Activated naive CD4-positive, alpha-beta T cell treated with anti-CD3 and anti-CD28 coated beads, Interleukin-2, amount 10 ng/mL, durations not matched to agents 7 days and 5 days (primary cell): ENCODE measurements around the gene SUB1.
"Not testable (repeated sequence)": the region's sequence is repeated elsewhere in the genome, so short reads cannot be mapped to it uniquely, and the experiment has no call there.

Source experiments
- CTCF ChIA-PET: fragments of 350-600 bp; sonication (Branson Sonifier 250); formaldehyde crosslinking; loops from one replicate; lab custom pipeline; 2021; ENCODE audit warnings: antibody characterized with exemption; lab: Charles Lee
- DNase-seq: peaks from one replicate; pipeline ENCODE4 v3.0.0-alpha.2; 2020
- H3K27ac Mint-ChIP-seq: one replicate; pipeline ENCODE4 v1.8.0; 2021; ENCODE audit warnings: mild to moderate bottlenecking, moderate library complexity, mixed read lengths
- H3K27me3 Mint-ChIP-seq: one replicate; pipeline ENCODE4 v1.8.0; 2021; ENCODE audit warnings: mild to moderate bottlenecking, mixed read lengths
- H3K36me3 Mint-ChIP-seq: one replicate; pipeline ENCODE4 v1.8.0; 2021; ENCODE audit warnings: mixed read lengths
- H3K4me1 Mint-ChIP-seq: one replicate; pipeline ENCODE4 v1.8.0; 2021; ENCODE audit warnings: mixed read lengths
- H3K4me3 Mint-ChIP-seq: one replicate; pipeline ENCODE4 v1.8.0; 2021; ENCODE audit warnings: mild to moderate bottlenecking, moderate library complexity, mixed read lengths
- H3K9me3 Mint-ChIP-seq: one replicate; pipeline ENCODE4 v1.8.0; 2021; ENCODE audit warnings: mixed read lengths

The SUB1 gene

DNA sequence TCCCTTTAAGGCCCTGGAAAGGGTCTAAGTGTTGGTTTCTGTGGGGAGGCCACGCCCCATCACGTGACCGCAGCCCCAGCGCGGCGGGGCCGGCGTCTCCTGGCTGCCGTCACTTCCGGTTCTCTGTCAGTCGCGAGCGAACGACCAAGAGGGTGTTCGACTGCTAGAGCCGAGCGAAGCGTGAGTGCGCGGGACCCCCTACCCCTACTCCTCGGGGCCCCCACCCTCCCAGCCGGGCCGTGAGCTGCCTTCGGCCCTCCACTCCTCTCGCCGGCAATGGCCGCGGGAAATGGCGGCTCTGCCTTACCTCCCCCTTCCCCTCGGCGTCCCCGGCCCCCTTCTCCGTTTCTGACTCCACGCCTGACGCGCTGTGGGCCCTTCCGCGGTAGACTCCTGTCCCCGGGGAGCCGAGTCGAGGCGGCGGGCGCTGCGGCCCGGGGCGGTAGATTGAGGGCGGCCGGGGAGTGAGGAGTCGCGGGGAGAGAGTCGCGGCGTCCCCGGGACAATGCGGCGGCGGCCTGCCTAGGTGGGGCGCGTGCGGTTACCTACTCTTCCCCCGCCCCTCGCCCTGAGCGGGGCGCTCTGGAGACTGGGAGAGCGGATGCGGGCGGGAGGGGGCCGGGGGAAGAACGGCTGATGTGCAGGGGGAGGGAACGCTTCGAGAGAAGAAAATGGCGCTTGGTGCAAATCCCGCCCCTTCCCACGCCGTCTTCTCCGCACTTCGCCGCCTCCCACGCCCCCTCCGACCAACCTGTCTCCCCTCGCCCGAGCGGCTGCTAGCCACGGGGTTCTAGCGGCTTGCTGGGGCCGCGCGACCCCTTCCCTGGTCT is at the start of gene SUB1:
TSS of gene SUB1 (plus strand) at position 112 of the 830 bp plus-strand sequence. CDS start 2,956 bp downstream, outside the sequence.
- CTCF ChIA-PET = interaction anchor here (0.9 to 6.3 kb wide), 4 partner anchors 43 to 98 kb away, joined by 3 to 265 read pairs (median 3); no protein-coding TSS in a partner anchor
- Mint-ChIP-seq H3K27ac (peak within 1 kb of the TSS; percentile 95), H3K9me3 (no peaks in the 10 kb centered on the region), H3K4me3 (peak within 1 kb of the TSS; percentile 90), H3K27me3 (peaks cover 5% of the 10 kb centered on the region), H3K36me3 (peaks cover 22% of the 10 kb centered on the region), H3K4me1 (peaks cover 69% of the 10 kb centered on the region)
- DNase-seq = peak; percentile 95

DNA sequence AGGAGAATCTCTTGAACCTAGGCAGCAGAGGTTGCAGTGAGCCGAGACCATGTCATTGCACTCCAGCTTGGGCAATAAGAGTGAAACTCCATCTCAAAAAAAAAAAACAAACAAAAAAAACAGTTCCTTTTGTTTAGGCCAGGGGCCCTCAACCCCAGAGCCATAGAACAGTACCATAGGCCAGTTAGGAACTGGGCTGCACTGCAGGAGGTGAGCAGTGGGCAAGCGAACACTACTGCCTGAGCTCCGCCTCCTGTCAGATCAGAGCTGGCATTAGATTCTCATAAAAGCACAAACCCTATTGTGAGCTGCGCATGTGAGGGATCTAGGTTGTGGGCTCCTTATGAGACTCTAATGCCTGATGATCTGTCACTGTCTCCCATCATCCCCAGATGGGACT is 49.1 kb upstream of the SUB1 start:
- no peak overlapping the region for H3K27ac Mint-ChIP-seq
- no peaks in the 10 kb centered on the region for H3K9me3 Mint-ChIP-seq
- CTCF ChIA-PET = interaction anchor here (0.6 to 1.2 kb wide), 2 partner anchors 48 to 54 kb away, joined by 3 to 4 read pairs; no protein-coding TSS in a partner anchor
- H3K36me3 Mint-ChIP-seq = peaks cover 6% of the 10 kb centered on the region
- H3K27me3 Mint-ChIP-seq = no peaks in the 10 kb centered on the region
- DNase-seq = no peak
- peaks cover 73% of the 10 kb centered on the region for H3K4me1 Mint-ChIP-seq
- no peak overlapping the region for H3K4me3 Mint-ChIP-seq

DNA sequence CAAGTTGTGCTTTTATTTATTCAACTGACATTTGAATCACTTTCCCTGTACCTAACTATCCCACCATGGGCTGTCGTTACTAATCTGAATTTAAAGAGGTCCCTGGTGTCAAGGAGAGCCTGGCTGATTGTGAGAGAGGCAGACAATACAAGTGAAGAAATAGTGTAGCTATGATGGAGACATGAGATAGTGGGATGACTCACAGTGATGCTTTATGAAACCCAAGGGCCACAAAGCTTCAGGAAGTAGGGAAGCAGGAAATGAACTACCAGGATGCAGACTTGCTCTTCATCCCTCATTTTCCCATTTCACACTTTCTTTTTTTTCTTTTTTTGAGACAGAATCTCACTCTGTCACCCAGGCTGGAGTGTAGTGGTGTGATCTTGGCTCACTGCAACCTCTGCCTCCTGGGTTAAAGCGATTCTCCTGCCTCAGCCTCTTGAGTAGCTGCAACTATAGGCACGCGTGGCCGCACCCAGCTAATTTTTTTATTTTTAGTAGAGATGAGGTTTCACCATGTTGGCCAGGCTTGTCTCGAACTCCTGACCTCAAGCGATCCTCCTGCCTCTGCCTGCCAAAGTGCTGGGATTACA is 47.8 kb upstream of the SUB1 start:
- Mint-ChIP-seq H3K27ac (peak overlapping the region; percentile 58), H3K4me1 (peaks cover 69% of the 10 kb centered on the region)
- CTCF ChIA-PET = interaction anchor here (0.8 to 1.1 kb wide), 2 partner anchors 46 to 52 kb away, joined by 3 to 7 read pairs; no protein-coding TSS in a partner anchor
- H3K4me3 Mint-ChIP-seq, H3K36me3 Mint-ChIP-seq, DNase-seq, H3K9me3 Mint-ChIP-seq, H3K27me3 Mint-ChIP-seq: not testable (repeated sequence)

DNA sequence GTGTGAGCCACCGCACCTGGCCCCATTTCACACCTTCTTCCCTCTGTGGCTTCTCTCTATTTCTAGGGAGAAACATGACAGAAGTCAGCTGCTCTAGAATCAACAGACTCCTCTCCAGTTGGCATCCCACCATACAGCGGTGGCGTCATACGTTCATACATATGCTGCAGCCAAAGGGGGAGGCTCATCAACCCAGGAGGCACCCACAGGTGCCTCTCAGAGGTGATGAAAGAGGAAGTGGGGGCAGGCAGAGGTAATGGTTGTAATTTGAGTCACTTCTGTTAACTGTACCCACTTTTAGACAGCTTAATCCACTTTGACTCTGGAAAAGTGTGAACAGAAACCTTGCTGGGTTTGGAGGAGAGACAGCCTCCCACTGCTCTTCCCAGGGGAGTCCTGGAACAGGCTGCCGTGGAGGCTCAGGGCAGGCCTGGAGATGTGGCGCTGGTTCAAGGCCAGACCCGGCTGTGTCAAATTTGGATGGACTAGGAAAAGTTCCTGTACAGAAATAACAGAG is 47.3 kb upstream of the SUB1 start:
- H3K4me3 Mint-ChIP-seq = no peak overlapping the region
- H3K4me1 Mint-ChIP-seq = peaks cover 69% of the 10 kb centered on the region
- DNase-seq = peak; percentile 52
- H3K9me3 Mint-ChIP-seq = no peaks in the 10 kb centered on the region
- H3K36me3 Mint-ChIP-seq = peaks cover 6% of the 10 kb centered on the region
- peak overlapping the region; percentile 58 for H3K27ac Mint-ChIP-seq
- CTCF ChIA-PET = interaction anchor here (0.8 to 1.1 kb wide), 2 partner anchors 45 to 52 kb away, joined by 3 to 7 read pairs; no protein-coding TSS in a partner anchor
- no peaks in the 10 kb centered on the region for H3K27me3 Mint-ChIP-seq

DNA sequence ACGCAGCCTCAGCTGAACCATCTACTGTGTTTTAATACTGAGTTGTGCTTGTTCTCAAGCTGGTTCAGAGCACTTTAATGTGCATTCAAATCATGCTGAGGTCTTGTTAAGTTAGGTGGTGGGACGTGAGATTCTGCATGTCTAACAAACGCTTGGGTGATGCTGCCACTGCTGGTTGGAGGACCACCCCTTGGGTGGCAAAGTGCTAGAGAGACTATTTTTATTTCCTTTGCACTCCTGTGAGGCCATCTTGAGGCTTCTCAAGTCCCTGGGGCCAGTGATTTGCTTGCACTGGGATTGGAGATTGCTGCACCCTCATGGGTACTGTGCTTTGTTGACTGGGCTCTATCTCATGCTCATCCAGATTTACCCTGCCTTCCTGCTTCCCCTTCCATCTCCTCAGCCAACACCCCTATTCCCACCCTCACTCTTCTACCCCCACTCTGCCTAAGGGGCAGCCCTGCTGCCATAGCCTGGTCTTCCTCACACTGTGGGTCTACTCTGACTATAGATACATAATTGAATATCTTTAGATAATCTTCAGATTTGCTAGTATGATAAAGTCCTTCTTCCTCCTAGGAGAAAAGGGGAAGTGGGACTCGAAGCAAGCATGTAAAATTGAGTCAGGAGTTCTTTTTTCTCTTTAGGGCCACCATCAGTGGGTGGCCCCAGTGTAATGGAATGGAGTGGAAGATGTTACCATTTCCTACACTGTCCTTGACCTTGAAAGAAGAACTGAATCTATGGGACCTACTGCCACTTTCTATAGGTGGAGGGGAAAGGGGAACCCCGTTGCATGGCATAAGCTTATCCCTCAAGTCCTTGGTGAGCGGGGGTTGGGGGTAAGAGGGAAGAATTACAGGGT is 45.1 kb upstream of the SUB1 start:
- Mint-ChIP-seq H3K4me3 (no peak overlapping the region), H3K36me3 (peaks cover 4% of the 10 kb centered on the region), H3K27me3 (no peaks in the 10 kb centered on the region), H3K27ac (peak overlapping the region; percentile 20), H3K4me1 (peaks cover 57% of the 10 kb centered on the region), H3K9me3 (no peaks in the 10 kb centered on the region)
- CTCF ChIA-PET = no interaction called here
- DNase-seq = no peak

DNA sequence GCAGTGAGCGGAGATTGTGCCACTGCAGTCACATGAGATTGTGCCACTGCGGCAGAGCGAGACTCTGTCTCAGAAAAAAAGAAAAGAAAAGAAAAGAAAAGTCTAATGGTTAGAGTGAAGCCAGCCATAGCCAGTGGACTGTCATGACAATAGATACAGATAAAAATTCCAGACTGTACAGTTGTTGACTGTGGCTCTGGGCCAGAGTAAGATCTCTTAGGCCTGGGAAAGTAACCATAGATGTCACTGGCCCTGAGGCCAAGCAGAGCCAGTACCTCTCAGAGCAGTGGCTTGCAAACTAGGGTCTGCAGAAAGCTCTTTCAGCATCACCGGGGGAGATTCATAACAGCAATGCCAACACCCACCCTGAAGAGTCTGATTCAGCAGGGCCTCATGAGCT is 44.1 kb upstream of the SUB1 start:
- Mint-ChIP-seq H3K9me3 (no peaks in the 10 kb centered on the region), H3K4me3 (no peak overlapping the region), H3K27ac (no peak overlapping the region), H3K4me1 (peaks cover 49% of the 10 kb centered on the region), H3K27me3 (no peaks in the 10 kb centered on the region), H3K36me3 (peaks cover 3% of the 10 kb centered on the region)
- CTCF ChIA-PET = no interaction called here
- no peak for DNase-seq

DNA sequence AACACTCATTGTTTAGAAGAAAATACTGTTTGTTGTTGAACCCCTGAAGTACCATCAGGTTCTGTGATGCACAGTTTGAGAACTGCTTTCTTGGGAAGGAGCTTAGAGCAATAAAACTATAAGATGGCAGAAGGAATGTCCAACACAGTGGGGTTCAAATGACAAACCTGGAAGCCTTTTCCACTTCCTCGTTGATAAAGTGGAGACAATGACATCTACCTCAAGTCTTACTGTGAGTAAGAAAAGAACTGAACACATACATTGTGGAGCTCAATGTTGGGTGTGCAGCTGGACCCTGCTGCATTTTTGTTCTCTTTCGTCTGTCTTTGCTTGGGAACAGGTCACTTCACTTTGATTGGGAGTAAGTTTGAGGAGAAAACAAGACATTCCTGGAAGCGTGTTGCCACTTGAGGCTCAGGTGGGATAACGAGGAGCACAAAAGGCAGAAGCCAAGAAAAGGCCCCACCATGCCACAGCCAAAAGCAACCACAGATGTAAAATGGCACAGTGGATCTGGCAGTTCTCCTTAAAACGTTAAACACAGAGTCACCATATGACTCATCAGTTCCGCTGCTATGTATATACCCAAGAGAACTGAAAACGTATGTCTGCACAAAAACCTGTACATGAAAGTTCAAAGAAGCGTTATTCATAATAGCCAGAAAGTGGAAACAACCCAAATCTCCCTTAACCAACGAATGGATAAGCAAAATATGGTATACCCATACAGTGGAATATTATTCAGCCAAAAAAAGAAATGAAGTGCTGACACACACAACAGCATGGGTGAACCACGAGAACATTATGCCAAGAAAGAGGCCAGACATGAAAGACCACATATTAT is 42.9 kb upstream of the SUB1 start:
- H3K4me3 Mint-ChIP-seq = no peak overlapping the region
- DNase-seq = peak; percentile 41
- H3K36me3 Mint-ChIP-seq = peaks cover 3% of the 10 kb centered on the region
- H3K9me3 Mint-ChIP-seq = no peaks in the 10 kb centered on the region
- H3K4me1 Mint-ChIP-seq = peaks cover 41% of the 10 kb centered on the region
- CTCF ChIA-PET = interaction anchor here (1.0 to 1.1 kb wide), 2 partner anchors 43 to 48 kb away, joined by 3 read pairs; partner anchors contain the start of gene SUB1
- H3K27me3 Mint-ChIP-seq = no peaks in the 10 kb centered on the region
- H3K27ac Mint-ChIP-seq = peak overlapping the region; percentile 78

DNA sequence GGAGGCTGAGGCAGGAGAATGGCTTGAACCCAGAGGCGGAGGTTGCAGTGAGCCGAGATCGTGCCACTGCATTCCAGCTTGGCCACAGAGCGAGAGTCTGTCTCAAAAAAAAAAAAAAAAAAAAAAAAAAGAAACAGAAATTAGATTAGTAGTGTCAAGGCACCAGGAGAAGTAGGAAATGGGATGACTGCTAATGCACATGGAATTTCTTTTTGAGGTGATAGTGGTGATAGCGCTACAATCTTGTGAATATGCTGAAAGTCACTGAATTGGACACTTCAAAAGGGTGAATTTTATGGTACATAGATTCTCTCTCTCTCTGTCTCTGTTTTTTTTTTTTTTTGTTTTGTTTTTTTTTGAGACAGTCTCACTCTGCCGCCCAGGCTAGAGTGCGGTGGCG is 42.1 kb upstream of the SUB1 start:
- peaks cover 3% of the 10 kb centered on the region for H3K36me3 Mint-ChIP-seq
- no peaks in the 10 kb centered on the region for H3K9me3 Mint-ChIP-seq
- no peak overlapping the region for H3K27ac Mint-ChIP-seq
- peaks cover 32% of the 10 kb centered on the region for H3K4me1 Mint-ChIP-seq
- H3K4me3 Mint-ChIP-seq = no peak overlapping the region
- H3K27me3 Mint-ChIP-seq = no peaks in the 10 kb centered on the region
- CTCF ChIA-PET = no interaction called here
- DNase-seq = no peak

DNA sequence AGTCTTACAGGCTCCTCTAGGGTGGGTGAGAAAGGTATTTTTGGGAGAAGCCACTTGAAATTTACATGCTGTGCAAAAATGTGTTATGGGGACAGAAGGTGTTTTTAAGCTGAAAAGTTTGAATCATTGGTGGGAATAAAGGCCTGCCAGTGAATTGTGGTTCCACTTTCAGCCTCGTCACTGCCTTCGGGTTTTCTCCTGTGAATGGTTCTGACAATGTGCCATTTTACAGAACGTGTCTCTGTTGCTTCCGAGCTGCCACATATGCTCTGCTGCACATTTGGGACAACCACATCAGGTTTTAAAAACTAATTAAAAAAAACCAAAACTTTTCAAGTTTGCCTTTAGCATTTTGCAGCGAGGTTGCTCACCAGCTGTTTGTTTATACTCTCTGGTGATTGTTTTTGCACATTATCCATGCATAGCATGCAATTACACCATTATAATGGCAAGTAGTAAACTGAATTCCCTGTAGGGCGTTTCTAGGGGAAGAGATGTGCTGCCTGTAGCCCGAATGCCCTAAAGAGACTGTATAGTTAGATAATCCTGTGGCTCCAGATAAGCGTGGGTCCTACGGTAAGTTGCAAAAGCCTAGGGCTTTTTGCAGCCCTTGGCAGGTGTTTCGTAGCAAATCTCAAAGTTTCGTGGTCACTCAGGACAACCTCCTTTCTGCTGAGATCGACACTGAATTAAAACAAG is 40.1 kb upstream of the SUB1 start:
- Mint-ChIP-seq H3K4me1 (peaks cover 19% of the 10 kb centered on the region), H3K27ac (no peak overlapping the region), H3K36me3 (peaks cover 3% of the 10 kb centered on the region)

DNA sequence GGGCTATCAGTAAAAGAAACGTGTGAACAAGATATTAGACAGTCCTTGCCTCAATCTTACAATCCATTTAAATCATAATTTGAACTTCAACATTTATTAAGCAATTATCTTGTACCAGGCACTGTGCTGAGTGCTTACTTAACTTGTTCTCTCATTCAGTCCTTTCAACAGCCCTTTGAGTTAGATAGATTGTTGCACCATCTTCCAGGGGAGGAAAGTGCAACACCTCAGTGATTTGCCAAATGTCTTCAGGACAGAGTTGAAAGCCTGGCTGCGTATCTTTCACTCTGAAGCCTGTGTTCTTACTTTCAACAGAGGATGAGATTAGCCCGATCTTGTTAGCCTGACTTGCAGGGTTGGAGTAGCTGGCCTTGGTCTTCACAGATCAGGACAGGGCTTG is 34.2 kb upstream of the SUB1 start:
- Mint-ChIP-seq H3K27ac (no peak overlapping the region), H3K36me3 (peaks cover 9% of the 10 kb centered on the region), H3K9me3 (peaks cover 4% of the 10 kb centered on the region), H3K4me3 (no peak overlapping the region), H3K27me3 (no peaks in the 10 kb centered on the region), H3K4me1 (peaks cover 11% of the 10 kb centered on the region)
- CTCF ChIA-PET = no interaction called here
- no peak for DNase-seq

More for the DNA sequence above, 40.1 kb upstream of the SUB1 start:
- H3K4me3 Mint-ChIP-seq = no peak overlapping the region
- no peak for DNase-seq
- H3K9me3 Mint-ChIP-seq = no peaks in the 10 kb centered on the region
- CTCF ChIA-PET = interaction anchor here (0.6 to 1.8 kb wide), 3 partner anchors 45 to 469 kb away, joined by 3 to 9 read pairs (median 4); no protein-coding TSS in a partner anchor
- H3K27me3 Mint-ChIP-seq = no peaks in the 10 kb centered on the region

DNA sequence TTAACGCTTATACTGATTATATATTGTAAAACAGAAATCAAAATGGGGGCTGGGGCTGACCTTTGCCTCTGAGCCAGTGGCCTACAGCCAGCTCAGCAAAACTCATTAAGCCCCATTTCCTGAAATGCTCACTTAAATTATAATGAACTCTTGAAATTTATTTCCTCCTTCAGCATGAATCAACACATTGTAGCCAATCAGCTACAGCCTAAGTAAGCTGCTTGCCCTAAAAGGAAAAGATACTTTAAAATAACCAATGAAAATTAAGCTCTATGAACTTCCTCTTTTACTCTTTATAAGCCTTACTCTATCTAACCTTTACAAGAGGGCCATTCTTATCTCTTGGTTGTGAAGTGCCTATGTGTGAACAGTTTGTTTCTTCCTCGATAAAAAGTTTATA is 33.5 kb upstream of the SUB1 start:
- DNase-seq = no peak
- Mint-ChIP-seq H3K27me3 (no peaks in the 10 kb centered on the region), H3K27ac (no peak overlapping the region), H3K4me1 (peaks cover 11% of the 10 kb centered on the region), H3K4me3 (no peak overlapping the region), H3K9me3 (peaks cover 4% of the 10 kb centered on the region), H3K36me3 (peaks cover 9% of the 10 kb centered on the region)
- CTCF ChIA-PET = no interaction called here

DNA sequence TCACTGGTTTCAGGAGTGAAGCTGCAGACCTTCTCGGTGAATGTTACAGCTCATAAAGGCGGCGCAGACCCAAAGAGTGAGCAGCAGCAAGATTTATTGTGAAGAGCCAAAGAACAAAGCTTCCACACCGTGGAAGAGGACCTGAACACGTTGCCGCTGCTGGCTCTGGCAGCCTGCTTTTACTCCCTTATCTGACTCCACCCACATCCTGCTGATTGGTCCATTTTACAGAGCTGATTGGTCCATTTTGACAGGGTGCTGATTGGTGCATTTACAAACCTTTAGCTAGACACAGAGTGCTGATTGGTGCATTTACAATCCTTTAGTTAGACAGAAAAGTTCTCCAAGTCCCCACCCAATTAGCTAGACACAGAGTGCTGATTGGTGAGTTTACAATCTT is 32.9 kb upstream of the SUB1 start:
- H3K9me3 Mint-ChIP-seq, H3K4me3 Mint-ChIP-seq, DNase-seq, CTCF ChIA-PET, H3K36me3 Mint-ChIP-seq, H3K27me3 Mint-ChIP-seq, H3K27ac Mint-ChIP-seq: not testable (repeated sequence)
- peaks cover 11% of the 10 kb centered on the region for H3K4me1 Mint-ChIP-seq
